ENCODE measurements around the gene TENM4.

GRCh38 chr11:78825591-78826020 is 615.2 kb downstream of the TENM4 start:
- TF ChIP-seq EZH2 (IDR thresholded peaks at IDR 0.05) (no peak), EZH2phosphoT487 (IDR thresholded peaks at IDR 0.05) (no peak)

Data from neural progenitor cell (in vitro differentiated cells).